HEK293T (cell line): ENCODE measurements around the gene SYNE1.

Source experiments
- ELF4 ChIP-seq: fragments of 450-650 bp; IDR thresholded peaks from 2 replicates; pipeline ENCODE4 v1.6.1; 2017; ENCODE audit warnings: antibody characterized with exemption
- FOXK2 ChIP-seq: fragments of 450-650 bp; IDR thresholded peaks from 2 replicates; pipeline ENCODE4 v1.6.1; 2016; ENCODE audit warnings: mild to moderate bottlenecking
- NFRKB ChIP-seq: fragments of 450-650 bp; IDR thresholded peaks from 2 replicates; pipeline ENCODE4 v1.6.1; 2016; ENCODE audit warnings: mild to moderate bottlenecking, moderate library complexity
- SP1 ChIP-seq: fragments of 450-650 bp; IDR thresholded peaks from 2 replicates; pipeline ENCODE4 v1.6.1; 2017
- TARDBP ChIP-seq: fragments of 450-650 bp; IDR thresholded peaks from 2 replicates; pipeline ENCODE4 v1.6.1; 2016

DNA sequence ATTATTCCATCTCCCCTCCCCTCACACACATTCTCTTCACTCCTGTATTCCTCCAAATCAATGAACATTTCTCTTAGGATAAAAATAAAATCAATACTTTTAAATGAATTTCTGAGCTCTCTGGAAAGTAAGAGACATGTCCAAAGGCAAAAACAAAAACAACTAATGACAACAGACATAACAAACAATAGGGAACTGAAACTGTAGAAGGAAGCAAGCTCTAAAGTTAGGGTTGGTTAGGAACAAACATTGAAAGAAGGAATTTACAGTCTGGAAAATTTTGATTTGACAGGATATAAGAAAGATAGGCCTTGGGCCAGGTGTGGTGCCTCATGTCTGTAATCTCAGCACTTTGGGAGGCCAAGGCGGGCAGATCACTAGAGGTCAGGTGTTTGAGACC is 43.0 kb upstream of the SYNE1 start:
- TF ChIP-seq FOXK2 (no peak), SP1 (no peak), TARDBP (no peak), ELF4 (no peak), NFRKB (no peak)
